ENCODE measurements around the gene STAG1.

DNA sequence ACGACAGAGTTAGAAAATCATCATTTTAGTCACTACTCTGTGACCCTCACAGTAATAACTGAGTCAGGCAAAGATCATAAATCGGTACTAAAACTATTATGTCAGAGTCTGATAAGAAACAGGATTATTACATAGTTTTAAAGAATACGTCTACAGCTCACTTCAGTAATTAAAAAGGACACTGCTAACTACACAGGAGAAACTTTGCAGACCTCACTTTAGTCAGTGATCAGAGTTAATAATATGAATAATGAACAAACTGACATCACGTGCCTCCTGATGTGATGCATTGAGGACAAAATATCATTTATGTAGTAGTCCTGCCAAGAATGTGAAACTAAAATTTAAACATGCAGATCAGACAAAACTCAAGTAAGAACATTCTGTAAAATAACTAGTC is 339.9 kb downstream of the STAG1 start:
- TF ChIP-seq, protein P1, sequence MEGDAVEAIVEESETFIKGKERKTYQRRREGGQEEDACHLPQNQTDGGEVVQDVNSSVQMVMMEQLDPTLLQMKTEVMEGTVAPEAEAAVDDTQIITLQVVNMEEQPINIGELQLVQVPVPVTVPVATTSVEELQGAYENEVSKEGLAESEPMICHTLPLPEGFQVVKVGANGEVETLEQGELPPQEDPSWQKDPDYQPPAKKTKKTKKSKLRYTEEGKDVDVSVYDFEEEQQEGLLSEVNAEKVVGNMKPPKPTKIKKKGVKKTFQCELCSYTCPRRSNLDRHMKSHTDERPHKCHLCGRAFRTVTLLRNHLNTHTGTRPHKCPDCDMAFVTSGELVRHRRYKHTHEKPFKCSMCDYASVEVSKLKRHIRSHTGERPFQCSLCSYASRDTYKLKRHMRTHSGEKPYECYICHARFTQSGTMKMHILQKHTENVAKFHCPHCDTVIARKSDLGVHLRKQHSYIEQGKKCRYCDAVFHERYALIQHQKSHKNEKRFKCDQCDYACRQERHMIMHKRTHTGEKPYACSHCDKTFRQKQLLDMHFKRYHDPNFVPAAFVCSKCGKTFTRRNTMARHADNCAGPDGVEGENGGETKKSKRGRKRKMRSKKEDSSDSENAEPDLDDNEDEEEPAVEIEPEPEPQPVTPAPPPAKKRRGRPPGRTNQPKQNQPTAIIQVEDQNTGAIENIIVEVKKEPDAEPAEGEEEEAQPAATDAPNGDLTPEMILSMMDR (IDR thresholded peaks at IDR 0.05; ENCODE audit: insufficient read depth, low read length), result no peak
- no peak for TF ChIP-seq POLR2AphosphoS5 (IDR thresholded peaks at IDR 0.05; ENCODE audit: low read depth)
